Eye (tissue), 1 donor: ENCODE results near the gene CNOT6.
"Not testable (repeated sequence)": the region's sequence is repeated elsewhere in the genome, so short reads cannot be mapped to it uniquely, and the experiment has no call there.

ENCODE experiments used
- DNase-seq: peaks from one replicate; pipeline ENCODE4 v3.0.0-alpha.2; 2015

CNOT6 gene

GRCh38 chr5:180494060-180494509, at the start of gene CNOT6:
TSS of gene CNOT6 (plus strand) at chr5:180494379. CDS start at chr5:180529277, 34,898 bp downstream.
- DNase-seq, result peak; percentile 97

- DNase-seq, result no peak
These were observed 39.4 kb upstream of the CNOT6 start for GRCh38 chr5:180454752-180455151.

DNA sequence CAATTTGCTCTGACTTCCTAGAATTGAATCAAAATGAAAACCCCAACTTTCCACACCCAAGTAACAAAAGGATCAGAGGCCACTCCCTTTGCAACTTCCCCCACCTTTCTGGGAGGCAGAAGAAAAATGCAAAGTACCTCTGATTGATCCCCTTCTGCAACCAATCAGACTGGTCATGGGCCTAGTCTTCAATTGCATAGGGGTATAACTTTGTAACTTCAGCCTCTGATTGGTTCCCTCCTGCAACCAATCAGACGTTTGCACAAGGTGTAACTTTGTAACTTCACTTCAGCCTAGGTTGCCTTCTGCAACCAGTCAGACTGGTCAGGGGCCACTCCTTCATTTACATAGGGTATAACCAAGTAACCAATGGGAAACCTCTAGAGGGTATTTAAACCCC, 38.3 kb upstream of the CNOT6 start:
- no peak for DNase-seq

- no peak for DNase-seq
These were observed 37.4 kb upstream of the CNOT6 start for GRCh38 chr5:180456792-180457191.

GRCh38 chr5:180458852-180459673, 35.1 kb upstream of the CNOT6 start:
- not testable (repeated sequence) for DNase-seq

- DNase-seq, result not testable (repeated sequence)
These were observed 34.5 kb upstream of the CNOT6 start for GRCh38 chr5:180459674-180460142.

GRCh38 chr5:180460834-180461233, 33.3 kb upstream of the CNOT6 start:
- DNase-seq, result no peak

GRCh38 chr5:180461303-180461702, 32.9 kb upstream of the CNOT6 start:
- no peak for DNase-seq

GRCh38 chr5:180463216-180463900, 30.8 kb upstream of the CNOT6 start:
- DNase-seq, result no peak

DNA sequence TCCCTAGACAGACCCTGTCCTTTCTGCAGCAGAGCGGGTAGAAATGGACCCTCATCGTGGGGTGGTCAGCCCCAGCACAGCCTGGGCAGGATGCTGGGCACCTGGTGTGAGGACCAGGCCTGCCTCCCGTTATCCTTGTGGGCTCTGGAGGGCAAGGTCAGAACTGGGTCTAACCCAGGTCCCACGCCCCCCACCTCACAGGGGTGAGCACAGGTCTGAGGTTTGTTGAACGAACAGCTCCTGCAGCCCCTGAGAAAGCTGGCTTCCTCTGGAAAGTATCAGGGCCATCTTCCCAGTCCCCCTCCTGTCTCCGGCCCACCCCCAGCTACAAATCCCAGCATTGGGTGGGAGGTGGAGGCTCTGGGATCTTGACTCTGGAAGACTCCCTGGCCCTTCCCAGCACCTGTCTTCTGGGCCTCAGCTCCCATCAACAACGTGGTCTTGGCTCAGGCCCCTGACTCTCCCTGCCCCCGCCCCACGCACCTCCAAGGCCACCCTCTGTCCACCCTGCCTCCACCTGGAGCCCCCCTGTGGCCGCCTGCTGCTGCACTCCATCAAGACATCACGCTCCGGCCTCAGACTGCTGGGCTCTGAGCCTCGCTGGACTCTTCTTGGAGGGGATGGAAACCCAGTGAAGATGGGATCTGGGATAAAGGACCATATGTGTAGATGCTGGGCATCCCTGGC, 30.1 kb upstream of the CNOT6 start:
- no peak for DNase-seq

GRCh38 chr5:180464603-180464970, 29.6 kb upstream of the CNOT6 start:
- no peak for DNase-seq

DNA sequence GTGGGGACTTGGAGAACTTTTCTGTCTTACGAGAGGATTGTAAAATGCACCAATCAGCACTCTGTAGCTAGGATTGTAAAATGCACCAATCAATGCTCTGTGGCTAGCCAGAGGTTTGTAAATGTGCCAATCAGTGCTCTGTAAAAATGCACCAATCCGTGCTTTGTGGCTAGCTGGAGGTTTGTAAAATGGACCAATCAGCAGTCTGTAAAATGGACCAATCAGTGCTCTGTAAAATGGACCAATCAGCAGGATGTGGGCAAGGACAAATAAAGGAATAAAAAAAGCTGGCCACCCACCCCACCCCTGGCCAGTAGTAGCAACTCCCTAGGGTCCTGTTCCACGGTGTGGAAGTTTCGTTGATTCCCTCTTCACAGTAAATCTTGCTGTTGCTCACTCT, 29.1 kb upstream of the CNOT6 start:
- not testable (repeated sequence) for DNase-seq

DNA sequence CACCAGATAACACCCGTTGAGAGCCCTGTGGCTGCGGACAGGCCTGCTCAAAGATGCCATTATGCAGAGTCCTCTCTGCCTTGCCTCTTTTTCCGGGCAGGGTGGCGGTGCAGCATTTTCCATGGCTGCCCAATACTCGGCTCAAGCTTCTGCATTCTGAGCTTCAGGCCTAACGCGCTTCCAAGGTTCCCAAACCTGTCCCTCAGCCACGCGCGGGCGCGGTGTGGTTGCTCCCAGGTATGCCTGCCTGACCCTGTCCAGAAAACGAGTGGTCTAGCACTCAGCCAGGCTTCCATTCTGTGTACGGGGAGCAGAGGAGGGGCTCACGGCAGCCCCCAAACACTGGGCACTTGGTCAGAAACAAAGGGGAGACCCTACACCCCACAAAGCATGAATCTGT, 27.9 kb upstream of the CNOT6 start:
- DNase-seq, result no peak

GRCh38 chr5:180467028-180467975, 26.9 kb upstream of the CNOT6 start:
- no peak for DNase-seq

GRCh38 chr5:180467989-180468731, 26.0 kb upstream of the CNOT6 start:
- no peak for DNase-seq

DNA sequence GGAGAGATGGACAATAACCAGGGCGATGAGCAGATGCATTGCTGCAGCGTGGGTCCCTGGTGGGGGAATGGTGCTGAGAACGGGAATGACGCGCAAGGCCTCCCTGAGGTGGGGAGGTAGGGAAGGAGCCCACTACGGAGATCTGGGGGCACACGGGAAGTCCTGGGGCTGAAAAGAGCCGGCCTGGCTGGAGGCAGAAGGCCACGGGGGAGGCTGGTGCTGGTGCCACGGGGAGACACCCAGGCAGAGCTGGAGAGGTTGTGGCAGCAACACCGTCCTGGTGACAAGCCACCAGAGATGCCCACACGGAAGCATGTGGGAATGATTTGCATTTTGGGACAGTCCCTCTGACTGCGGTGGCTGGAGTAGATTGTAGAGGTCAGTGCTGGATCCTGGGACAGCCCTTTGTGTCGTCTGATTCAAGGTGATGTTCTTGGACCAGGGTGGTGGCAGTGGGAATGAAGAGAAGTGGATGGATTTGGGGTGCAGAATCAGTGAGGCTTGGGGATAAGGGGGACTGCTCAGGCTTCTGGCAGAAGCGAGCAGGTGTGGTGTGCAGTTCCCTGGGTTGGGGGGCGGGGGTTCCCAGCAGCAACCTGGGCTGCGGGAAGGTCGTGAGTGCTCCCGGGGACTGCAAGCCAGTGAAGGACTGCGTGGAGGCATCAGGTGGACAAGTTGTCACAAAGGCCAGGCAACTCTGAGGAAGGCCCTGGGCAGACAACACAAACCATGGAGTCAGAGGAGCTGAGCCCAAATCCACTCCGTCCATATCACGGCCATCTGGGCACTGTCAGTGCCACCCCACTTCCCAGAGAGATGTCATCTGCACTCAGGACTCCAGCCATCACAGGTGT, 25.2 kb upstream of the CNOT6 start:
- no peak for DNase-seq

DNA sequence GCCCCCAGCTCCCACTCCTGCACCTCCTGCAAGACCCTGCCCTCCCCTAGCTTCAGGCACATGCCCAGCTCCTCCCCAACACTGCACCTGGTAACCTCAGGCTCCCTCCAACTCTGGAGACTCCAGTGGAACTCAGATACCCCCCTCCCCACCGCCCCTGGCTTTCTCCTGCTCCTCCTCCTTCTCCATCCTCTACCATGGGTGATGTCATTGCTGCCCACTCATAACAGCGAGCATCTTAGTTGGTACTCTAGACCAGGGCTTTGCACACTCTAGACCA, 24.7 kb upstream of the CNOT6 start:
- no peak for DNase-seq

DNA sequence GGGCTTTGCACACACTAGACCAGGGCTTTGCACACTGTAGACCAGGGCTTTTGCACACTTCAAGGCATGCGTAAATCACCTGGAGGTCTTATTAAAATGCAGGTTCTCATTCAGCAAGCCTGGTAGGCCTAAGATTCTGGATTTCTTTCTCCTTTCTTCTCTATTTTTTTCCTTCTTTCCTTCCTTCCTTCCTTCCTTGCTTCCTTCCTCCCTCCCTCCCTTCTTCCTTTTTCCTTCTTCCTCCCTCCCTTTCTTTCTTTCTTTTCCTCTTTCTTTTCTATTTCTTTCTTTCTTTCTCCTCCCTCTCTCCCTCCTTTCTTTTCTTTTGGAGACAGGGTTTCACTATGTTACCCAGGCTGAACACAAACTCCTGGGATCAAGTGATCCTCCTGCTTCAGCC, 24.3 kb upstream of the CNOT6 start:
- no peak for DNase-seq

GRCh38 chr5:180470361-180470760, 23.8 kb upstream of the CNOT6 start:
- DNase-seq, result no peak

DNA sequence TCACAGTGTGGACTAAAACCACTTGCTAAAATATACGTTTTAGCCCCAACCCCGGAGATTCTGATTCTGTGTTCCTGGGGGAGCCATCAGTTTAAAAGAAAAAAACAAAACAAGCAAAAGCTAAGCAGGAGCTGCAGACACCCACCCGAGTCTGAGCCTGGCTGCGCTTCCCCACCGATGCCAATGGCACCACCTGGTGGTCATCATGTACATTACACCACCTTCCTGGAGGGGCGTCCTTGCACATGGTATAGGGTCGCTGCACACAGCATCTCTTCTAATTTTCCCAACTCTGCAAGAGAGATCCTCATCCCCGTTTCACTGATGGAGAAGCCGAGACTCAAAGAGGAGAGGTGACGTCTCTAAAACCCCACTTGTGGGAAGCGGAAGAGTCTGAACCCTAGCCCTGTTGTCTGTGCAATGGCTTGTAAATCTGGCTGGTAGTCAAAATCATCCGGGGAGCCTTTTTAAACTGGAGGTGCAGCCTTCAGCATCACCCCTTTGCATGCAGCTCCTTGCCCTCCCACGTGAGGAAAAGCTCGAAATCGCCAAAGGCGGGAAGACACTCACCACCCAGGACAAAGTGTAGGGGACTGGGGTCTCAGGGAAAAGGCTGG, 23.1 kb upstream of the CNOT6 start:
- peak; percentile 91 for DNase-seq
